K562 (cell line): ENCODE data around the gene MACROD2. TPM values are rescaled to one million over a fixed set of nuclear protein-coding genes. Genes with fewer than 3 reads are reported as not detected.

Experiments used
- BRD9 ChIP-seq: fragments of 450-650 bp; IDR thresholded peaks from 2 replicates; pipeline ENCODE4 v1.6.1; 2018; ENCODE audit warnings: low read depth; ENCODE audit not compliant: partially characterized antibody
- GATAD2A ChIP-seq: fragments of 450-650 bp; IDR thresholded peaks from 2 replicates; pipeline ENCODE4 v1.6.1; 2017
- MXI1 ChIP-seq: IDR thresholded peaks from 2 replicates; pipeline ENCODE4 v1.6.1; 2011; ENCODE audit warnings: low read depth, mild to moderate bottlenecking, improper control_type of control experiment, low read length
- NFATC3 ChIP-seq: fragments of 450-650 bp; IDR thresholded peaks from 2 replicates; pipeline ENCODE4 v1.6.1; 2017; ENCODE audit warnings: mild to moderate bottlenecking
- ZNF184 ChIP-seq: sonication (generic); formaldehyde crosslinking; IDR thresholded peaks from 2 replicates; pipeline ENCODE4 v1.5.0; 2020; ENCODE audit warnings: missing genetic modification reagents
- polyA plus RNA-seq, 8 experiments: library from polyadenylated mRNA; depleted of rRNA in 4 of 8; stranded (reverse) in 5 of 8; unstranded in 3 of 8; fragments of >200 nt; fragmentation: Nextera tagmentation in 2 of 8; fragmentation: Illumina TruSeq in 1 of 8; extraction: Ambion mirVana in 2 of 8; extraction: Trizol in 1 of 8; gene quantifications; 2 replicates each; pipeline versions ENCODE4 v1.2.1 to v1.2.3, GENCODE V29; 2011 to 2014; ENCODE audit warnings: inconsistent platforms in 1 of 8, missing spikeins in 1 of 8
- total RNA-seq, 7 experiments: library from RNA; depleted of rRNA in 6 of 7; stranded (reverse); fragments of >200 nt in 6 of 7; fragmentation: Illumina TruSeq in 2 of 7; extraction: Trizol in 2 of 7; gene quantifications; 2 replicates each; pipeline versions ENCODE4 v1.2.1 to v1.2.3, GENCODE V29; 2011 to 2021; ENCODE audit warnings: low replicate concordance in 1 of 7
- TF ChIP-seq, protein P1 (sequence below): sonication (generic); formaldehyde crosslinking; IDR thresholded peaks from 2 replicates; pipeline ENCODE4 v1.8.0; 2023; ENCODE audit warnings: mild to moderate bottlenecking, missing genetic modification reagents
- TF ChIP-seq, protein P2 (sequence below): fragments of 450-650 bp; IDR thresholded peaks from 2 replicates; pipeline ENCODE4 v1.6.1; 2016; ENCODE audit warnings: mild to moderate bottlenecking, moderate library complexity

Gene MACROD2
- total and polyA plus RNA-seq, 9 of the 15 experiments (the other 6 are each of a cell fraction or from before 2014, with no cell fraction given) = not detected

DNA sequence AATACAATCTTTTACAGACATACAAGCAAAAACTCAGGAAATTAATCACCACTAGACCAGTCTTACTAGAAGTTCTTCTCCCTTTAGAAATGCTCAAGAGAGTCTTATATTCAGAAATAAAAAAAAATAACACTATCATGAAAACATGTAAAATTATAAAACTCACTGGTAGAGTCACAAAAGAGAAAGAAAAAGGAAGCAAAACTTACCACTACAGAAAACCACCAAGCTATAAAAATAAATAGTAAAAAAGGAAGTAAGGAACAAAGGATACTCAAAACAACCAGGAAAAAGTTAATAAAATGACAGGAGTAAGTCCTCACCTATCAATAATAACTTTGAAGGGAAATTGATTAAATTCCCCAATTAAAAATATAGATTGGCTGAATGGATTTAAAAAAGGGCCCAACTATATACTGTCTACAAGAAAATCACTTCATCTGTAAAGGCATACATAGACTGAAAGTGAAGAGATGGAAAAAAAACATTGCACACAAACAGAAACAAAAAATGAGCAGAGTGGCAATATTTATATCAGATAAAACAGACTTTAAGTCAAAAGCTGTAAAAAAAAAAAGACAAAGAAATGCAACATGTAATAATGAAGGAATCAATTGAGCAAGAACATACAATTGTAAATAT is 2088.4 kb downstream of the MACROD2 start (continued):
- TF ChIP-seq, protein P1, sequence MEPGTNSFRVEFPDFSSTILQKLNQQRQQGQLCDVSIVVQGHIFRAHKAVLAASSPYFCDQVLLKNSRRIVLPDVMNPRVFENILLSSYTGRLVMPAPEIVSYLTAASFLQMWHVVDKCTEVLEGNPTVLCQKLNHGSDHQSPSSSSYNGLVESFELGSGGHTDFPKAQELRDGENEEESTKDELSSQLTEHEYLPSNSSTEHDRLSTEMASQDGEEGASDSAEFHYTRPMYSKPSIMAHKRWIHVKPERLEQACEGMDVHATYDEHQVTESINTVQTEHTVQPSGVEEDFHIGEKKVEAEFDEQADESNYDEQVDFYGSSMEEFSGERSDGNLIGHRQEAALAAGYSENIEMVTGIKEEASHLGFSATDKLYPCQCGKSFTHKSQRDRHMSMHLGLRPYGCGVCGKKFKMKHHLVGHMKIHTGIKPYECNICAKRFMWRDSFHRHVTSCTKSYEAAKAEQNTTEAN (CRISPR knock-in tag) = no peak
- TF ChIP-seq MXI1 (no peak), ZNF184 (no peak), GATAD2A (no peak), NFATC3 (no peak), BRD9 (no peak)
- TF ChIP-seq, protein P2, sequence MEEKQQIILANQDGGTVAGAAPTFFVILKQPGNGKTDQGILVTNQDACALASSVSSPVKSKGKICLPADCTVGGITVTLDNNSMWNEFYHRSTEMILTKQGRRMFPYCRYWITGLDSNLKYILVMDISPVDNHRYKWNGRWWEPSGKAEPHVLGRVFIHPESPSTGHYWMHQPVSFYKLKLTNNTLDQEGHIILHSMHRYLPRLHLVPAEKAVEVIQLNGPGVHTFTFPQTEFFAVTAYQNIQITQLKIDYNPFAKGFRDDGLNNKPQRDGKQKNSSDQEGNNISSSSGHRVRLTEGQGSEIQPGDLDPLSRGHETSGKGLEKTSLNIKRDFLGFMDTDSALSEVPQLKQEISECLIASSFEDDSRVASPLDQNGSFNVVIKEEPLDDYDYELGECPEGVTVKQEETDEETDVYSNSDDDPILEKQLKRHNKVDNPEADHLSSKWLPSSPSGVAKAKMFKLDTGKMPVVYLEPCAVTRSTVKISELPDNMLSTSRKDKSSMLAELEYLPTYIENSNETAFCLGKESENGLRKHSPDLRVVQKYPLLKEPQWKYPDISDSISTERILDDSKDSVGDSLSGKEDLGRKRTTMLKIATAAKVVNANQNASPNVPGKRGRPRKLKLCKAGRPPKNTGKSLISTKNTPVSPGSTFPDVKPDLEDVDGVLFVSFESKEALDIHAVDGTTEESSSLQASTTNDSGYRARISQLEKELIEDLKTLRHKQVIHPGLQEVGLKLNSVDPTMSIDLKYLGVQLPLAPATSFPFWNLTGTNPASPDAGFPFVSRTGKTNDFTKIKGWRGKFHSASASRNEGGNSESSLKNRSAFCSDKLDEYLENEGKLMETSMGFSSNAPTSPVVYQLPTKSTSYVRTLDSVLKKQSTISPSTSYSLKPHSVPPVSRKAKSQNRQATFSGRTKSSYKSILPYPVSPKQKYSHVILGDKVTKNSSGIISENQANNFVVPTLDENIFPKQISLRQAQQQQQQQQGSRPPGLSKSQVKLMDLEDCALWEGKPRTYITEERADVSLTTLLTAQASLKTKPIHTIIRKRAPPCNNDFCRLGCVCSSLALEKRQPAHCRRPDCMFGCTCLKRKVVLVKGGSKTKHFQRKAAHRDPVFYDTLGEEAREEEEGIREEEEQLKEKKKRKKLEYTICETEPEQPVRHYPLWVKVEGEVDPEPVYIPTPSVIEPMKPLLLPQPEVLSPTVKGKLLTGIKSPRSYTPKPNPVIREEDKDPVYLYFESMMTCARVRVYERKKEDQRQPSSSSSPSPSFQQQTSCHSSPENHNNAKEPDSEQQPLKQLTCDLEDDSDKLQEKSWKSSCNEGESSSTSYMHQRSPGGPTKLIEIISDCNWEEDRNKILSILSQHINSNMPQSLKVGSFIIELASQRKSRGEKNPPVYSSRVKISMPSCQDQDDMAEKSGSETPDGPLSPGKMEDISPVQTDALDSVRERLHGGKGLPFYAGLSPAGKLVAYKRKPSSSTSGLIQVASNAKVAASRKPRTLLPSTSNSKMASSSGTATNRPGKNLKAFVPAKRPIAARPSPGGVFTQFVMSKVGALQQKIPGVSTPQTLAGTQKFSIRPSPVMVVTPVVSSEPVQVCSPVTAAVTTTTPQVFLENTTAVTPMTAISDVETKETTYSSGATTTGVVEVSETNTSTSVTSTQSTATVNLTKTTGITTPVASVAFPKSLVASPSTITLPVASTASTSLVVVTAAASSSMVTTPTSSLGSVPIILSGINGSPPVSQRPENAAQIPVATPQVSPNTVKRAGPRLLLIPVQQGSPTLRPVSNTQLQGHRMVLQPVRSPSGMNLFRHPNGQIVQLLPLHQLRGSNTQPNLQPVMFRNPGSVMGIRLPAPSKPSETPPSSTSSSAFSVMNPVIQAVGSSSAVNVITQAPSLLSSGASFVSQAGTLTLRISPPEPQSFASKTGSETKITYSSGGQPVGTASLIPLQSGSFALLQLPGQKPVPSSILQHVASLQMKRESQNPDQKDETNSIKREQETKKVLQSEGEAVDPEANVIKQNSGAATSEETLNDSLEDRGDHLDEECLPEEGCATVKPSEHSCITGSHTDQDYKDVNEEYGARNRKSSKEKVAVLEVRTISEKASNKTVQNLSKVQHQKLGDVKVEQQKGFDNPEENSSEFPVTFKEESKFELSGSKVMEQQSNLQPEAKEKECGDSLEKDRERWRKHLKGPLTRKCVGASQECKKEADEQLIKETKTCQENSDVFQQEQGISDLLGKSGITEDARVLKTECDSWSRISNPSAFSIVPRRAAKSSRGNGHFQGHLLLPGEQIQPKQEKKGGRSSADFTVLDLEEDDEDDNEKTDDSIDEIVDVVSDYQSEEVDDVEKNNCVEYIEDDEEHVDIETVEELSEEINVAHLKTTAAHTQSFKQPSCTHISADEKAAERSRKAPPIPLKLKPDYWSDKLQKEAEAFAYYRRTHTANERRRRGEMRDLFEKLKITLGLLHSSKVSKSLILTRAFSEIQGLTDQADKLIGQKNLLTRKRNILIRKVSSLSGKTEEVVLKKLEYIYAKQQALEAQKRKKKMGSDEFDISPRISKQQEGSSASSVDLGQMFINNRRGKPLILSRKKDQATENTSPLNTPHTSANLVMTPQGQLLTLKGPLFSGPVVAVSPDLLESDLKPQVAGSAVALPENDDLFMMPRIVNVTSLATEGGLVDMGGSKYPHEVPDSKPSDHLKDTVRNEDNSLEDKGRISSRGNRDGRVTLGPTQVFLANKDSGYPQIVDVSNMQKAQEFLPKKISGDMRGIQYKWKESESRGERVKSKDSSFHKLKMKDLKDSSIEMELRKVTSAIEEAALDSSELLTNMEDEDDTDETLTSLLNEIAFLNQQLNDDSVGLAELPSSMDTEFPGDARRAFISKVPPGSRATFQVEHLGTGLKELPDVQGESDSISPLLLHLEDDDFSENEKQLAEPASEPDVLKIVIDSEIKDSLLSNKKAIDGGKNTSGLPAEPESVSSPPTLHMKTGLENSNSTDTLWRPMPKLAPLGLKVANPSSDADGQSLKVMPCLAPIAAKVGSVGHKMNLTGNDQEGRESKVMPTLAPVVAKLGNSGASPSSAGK = no peak
